ENCODE data around the gene ZSCAN12.
"Not testable (repeated sequence)": the region's sequence is repeated elsewhere in the genome, so short reads cannot be mapped to it uniquely, and the experiment has no call there.

The ZSCAN12 gene

DNA sequence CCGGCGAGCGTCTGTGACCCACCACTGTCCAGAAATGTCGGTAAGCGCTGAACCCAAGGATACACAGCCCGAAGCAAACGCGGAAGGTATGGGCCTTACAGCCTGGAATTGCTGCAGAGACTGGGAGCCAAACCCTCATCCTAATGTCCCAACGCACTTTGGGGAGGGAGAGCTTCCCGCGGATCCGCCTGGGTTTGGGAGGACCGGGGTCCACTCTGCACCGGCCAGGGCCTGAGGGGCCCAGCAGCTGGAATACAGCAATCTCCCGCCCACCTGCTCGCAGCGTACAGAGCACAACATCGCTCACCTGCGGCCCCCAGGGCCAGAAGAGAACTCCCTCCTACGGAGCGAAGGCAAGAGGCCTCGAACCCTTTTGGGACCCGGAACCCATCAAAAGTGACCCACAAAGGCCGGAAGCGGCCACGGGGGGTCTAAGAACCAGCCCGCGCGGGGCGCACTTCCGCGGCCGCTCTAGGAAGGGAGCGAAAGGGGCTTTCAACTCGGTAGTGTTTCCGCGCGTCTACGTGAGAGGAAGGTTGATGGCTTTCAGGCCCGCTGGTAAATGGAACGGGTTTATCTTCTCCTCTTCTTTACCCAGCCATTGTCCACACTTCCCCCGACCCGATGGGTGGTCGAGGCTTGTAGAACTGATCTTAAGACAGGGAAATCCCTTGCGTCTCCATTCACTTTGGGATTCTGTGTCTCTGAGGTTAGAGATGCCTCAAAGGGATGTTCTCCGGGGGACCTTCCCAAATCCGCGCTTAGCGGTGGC, at the start of gene ZSCAN12:
ZSCAN12 (minus strand) TSS at position 398 of the 772 bp plus-strand sequence. CDS start 1,342 bp downstream, outside the sequence.
- peak; percentile 86 for DNase-seq (ENCODE audit: low spot score)

DNA sequence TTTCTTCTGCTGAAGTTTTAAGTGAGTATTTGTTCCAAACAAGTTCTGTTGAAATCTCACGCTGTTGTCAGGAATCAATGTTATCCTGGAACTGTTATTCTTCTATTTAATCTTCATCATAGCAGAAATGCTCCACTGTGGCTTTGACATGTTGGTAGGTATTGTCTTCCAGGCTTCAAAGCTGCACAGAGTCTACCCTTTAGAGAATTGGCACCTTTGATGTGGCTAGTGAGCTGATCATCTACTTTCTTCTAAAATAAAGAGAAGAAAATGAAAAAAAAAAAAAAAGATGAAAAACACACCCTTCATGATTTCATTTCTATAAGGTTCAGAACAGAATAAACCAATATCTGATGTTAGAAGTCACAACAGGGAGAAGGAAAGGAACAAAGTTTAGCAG, 49.5 kb upstream of the ZSCAN12 start:
- no peak for DNase-seq (ENCODE audit: low spot score)

DNA sequence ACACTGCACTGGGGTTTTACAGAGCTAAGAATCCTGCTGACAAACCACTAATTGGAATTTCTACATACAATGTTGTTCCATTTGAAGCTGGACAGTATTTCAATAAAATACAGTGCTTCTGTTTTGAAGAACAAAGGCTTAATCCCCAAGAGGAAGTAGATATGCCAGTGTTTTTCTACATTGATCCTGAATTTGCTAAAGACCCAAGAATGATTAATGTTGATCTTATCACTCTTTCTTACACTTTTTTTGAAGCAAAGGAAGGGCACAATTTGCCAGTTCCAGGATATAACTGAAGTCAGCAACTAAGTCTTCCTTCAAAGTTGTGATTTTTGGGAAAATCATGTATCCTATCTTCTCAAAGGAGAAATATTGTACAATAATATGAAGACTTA, 48.0 kb upstream of the ZSCAN12 start:
- not testable (repeated sequence) for DNase-seq (ENCODE audit: low spot score)

DNA sequence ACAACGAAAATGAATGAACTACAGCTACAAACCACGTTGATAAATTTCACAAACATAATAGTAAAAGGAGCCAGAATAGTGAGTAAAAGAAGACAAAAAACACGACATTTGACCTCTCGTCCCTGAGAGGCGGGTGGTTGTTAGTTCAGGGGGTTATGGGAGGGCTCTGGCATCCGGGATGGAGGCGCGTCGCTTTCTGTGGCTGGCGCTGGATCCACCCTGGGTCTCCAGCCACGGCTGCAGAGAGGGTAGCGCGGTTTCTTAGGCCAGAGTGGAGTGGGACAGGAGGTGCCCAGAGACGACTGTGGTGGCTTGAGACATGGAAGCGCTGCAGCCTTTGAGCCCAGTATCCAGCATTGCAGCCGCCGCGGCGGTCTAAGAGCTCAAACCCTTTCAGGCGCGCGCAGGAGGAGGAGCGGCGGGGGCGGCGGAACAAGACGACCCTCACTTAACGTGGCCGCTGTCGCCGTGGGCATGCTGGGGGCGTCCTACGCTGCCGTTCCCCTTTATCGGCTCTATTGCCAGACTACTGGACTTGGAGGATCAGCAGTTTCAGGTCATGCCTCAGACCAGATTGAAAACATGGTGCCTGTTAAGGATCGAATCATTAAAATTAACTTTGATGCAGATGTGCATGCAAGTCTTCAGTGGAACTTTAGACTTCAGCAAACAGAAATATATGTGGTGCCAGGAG, 47.4 kb upstream of the ZSCAN12 start:
- DNase-seq (ENCODE audit: low spot score) = peak; percentile 11

DNA sequence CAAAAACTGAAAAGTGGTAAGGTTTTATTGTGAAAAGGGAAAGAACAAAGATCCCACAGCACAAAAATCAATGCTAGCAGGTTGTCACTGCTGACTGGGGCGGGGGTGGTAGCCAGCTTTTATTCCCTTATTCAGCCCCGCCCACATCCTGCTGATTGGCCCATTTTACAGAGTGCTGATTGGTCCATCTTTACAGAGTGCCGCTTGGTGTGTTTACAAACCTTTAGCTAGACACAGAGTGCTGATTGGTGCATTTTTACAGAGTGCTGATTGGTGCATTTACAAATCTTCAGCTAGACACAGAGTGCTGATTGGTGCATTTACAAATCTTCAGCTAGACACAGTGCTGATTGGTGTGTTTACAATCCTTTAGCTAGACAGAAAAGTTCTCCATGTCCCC, 45.2 kb upstream of the ZSCAN12 start:
- DNase-seq (ENCODE audit: low spot score) = not testable (repeated sequence)

DNA sequence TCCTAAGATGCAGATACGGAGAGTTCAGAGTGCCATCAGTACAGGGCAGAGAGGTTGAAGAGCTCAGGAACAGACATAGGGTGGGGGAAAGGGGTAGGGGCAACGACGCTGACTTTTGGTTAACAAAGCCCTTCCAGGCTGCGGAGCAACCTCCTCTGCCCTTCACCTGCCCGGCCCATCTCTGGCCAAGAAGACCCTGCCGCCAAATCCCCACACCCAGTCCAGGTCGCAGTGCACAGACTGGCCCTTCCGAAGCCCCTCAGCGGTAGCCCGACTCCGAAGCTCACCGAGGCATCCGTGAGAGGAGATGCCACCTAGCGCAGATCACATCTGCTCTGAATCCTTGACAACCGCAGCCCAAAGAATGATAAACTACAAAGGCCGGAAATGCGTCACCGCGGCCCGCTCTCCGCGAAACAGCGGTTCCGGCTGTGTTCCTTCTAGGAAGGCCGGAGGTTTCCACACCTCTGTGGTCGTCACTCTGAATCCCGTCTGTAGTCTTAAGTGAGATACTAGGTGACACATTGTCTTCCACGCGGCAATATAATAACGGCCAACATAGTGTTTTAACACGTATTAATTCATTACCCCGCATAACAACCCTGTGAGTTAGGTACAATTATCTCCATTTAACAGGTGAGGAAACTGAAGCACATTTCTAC, 43.7 kb upstream of the ZSCAN12 start, which contains the start of gene ZSCAN23:
ZSCAN23 (minus strand) TSS at position 380 of the 662 bp plus-strand sequence. CDS start 7,225 bp downstream, outside the sequence.
- DNase-seq (ENCODE audit: low spot score) = peak; percentile 75

DNA sequence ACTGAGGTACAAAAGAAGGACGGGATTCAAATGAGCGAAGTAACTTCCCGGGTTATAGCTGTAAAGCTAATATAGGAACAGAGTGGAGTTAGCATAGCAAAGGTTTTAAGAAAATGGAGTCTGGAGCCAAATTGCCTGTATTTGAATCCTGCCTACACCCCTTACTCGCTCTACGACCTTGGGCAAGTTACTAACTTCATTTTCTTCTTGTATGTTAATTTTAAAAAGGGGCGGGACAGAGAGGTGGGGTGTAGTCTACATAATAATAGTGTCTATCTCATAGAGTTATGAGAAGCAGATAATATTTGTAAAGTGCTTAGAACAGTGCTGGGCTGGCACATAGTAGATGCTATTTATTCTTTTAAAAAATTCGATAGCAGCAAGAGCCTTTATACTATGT, 43.0 kb upstream of the ZSCAN12 start:
- no peak for DNase-seq (ENCODE audit: low spot score)

DNA sequence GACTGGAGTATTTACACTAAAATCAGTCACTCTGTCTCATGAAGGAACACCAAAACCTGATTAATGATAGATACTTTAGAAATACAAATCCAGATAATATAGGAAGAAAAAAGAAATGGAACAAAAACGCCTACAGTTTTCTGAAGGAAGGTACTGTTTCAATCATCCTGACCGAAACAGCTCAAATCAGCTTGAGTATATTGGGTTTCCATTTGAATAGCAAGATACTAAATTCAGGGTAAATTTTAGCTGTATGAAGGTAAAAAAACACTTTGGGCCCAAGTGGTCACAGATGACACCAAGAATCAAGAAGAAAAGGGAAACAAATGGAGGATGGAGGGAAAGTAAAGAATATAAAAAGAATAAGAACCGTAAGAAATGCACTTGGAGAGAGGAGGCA, 36.9 kb upstream of the ZSCAN12 start:
- DNase-seq (ENCODE audit: low spot score) = no peak

DNA sequence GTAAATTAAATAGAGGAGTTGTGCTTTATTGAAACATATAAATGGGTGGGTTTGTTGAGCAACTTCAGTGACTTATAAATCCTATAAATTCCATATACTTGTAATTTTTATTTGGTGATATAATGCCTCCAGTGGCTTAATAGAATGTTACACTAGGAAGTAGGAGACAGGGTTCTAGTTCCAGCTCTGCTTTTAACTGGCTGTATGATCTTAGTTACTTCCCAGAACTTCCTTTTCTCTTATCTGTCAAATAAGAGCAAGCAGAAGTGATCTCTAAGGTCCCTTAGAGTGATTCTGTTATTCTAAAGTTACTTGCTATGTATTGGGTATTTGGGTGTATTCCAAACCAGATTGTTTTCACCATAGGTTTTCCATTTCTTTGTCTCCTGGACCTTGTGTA, 33.6 kb upstream of the ZSCAN12 start:
- no peak for DNase-seq (ENCODE audit: low spot score)

DNA sequence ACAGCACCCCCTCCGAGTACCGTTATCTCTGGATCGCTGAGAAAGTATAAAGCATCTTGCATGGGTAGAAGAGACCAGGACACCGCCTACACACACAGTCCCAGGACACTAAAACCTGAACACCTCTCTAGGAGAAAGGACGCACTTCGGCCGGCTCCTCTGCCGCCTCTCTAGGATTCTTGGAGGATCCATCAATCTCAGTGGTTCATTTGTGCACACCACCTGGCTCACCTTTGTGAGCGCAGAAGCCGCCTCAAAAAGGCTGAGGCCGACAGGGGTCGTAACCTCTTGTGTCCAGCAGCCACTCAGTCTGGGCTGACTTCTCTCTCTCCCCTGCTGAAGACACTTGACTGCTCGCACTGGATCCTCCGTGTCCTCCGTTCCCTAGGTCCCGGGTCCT, 30.2 kb upstream of the ZSCAN12 start:
- DNase-seq (ENCODE audit: low spot score) = no peak

DNA sequence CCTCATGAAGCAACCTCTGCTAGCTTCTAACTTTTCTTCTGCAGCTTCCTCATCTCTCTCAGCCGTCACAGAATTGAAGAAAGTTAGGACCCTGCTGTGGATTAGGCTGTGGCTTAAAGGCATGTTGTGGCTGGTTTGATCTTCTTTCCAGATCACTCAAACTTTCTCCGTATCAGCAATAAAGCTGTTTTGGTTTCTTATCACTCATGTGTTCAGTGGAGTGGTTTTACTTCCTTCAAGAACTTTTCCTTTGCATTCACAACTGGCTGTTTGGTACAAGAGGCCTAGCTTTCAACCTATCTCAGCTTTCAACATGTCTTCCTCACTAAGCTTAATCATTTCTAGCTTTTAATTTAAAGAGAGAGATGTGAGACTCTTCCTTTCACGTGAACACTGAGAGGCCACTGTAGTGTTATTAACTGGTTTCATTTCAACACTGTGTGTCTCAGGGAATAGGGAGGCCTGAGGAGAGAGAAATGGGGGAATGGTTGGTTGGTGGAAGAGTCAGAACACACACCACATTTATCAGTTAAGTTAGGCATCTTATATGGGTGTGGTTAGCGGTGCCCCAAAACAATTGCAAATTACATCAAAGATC, 26.5 kb upstream of the ZSCAN12 start:
- no peak for DNase-seq (ENCODE audit: low spot score)

DNA sequence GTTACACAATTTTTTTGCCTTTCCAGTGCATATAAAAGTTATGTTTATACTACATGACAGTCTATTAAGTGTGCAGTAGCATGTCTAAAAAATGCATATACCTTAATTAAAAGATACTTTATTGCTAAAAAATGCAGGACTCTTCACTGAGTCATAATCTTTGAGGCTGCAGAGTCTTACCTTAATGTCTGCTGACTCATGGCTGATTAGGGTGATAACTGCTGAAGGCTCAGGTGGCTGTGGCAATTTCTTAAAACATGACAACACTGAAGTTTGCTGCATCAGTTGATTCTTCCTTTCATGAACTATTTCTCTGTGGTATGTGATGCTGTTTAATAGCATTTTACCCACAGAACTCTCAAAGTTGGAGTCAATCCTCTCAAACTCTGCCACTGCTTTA, 24.6 kb upstream of the ZSCAN12 start:
- no peak for DNase-seq (ENCODE audit: low spot score)

DNA sequence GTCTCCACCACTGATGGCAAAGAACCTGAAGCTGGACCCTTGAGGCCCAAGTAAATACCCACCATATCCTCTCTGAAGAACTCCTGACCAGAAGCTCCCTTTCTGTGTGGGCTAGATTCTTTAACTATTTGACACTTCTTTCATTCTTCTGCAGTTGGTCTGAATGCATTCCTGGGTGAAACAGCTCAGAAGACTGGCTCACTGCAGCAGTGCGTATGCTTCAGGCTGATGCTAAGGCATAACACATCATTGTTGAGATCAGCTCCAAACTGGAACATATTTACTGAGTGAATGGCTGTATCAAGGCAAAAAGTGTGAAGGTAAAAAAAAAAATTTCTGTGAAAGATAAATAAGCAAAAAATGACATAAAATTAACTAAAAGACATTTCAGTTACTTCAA, 24.0 kb upstream of the ZSCAN12 start:
- no peak for DNase-seq (ENCODE audit: low spot score)

DNA sequence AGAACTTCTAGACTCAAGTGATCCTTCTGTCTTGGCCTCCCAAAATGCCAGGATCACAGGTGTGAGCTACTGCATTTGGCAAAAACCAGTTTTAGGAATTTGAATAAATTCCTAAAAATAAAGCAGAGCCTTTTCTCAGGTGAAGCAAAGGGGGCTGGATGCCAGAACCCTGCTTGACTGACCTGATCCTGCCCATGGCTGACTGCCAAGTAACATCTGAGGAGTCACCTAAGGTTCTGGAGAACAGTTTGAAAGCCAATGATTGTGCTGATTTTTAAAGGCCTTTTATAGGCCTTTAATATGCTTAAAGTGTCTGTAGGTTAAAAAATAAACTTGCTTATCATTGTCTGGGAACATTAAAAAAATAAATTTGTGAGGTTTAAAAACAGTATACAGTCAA, 14.1 kb upstream of the ZSCAN12 start:
- no peak for DNase-seq (ENCODE audit: low spot score)

DNA sequence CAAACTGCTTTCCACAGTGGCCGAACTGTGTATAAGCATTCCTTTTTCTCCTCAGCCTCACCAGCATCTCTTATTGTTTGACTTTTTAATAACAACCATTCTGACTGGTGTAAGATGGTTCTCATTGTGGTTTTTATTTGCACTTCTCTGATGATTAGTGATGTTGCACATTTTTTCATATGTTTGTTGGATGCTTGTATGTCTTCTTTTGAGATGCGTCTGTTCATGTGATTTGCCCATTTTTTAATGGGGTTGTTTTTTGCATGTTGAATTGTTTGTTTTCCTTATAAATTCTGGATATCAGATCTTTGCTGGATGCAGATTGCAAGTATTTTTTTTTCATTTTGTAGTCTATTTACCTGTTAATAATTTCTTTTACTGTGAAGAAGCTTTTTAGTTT, 11.2 kb upstream of the ZSCAN12 start:
- no peak for DNase-seq (ENCODE audit: low spot score)

DNA sequence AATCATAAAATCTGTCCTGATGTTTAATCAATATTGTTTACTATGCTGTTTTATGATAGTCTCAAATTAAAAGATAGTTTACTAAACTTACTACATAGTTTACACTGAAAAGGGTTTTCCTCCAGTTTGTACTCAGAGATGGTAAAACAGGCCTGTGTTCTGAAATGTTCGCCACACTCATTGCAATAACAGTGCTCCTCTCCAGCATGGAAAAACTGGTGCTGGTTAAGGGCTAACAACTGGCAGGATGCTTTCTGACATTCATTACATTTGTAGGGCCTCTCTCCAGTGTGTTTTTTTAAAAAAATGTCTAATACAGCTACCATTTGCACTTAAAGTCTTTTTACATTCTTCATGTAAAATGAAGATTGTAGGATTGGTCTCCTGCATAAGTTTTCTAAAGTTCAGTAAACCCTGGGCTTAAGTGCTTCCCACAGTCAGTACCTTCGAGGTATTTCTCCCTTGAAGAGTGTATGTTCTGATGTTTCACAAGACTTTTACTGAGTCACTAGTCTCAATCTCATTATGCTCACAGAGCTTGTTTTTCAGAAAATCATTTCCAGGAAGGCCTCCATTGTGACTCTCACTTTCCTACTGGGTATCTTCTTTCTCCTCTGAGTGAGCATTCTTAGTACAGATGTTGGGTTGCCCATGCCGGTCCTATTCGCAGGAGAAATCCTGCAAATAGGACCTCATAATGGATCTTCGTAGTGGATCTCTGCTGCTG, 8.7 kb upstream of the ZSCAN12 start:
- DNase-seq (ENCODE audit: low spot score) = no peak

DNA sequence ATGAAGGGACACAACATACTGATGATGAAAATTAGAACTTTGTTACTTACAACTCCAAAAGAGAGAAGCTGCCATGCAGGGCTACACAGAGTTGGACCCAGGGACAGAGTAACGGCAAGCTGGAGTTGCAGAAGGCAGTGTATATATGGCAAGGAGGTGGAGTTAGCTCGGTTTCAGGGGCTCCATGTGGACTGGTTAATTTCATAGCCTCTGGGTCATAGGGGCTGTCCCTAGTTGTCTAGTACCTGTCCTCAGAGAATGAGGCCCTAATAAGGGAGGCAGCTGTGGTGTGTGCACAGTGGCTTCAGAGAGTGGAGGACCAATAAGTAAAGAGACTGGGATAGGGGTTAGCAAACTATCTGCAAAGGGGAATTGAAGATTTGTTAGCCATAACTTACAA, 7.9 kb upstream of the ZSCAN12 start:
- no peak for DNase-seq (ENCODE audit: low spot score)

DNA sequence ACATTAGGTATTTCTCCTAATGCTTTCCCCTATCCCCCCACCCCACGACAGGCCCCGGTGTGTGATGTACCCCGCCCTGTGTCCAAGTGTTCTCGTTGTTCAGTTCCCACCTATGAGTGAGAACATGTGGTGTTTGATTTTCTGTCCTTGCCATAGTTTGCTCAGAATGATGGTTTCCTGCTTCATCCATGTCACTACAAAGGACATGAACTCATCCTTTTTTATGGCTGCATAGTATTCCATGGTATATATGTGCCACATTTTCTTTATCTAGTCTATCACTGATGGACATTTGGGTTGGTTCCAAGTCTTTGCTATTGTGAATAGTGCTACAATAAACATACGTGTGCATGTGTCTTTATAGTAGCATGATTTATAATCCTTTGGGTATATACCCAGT, 4.4 kb upstream of the ZSCAN12 start:
- DNase-seq (ENCODE audit: low spot score) = not testable (repeated sequence)

DNA sequence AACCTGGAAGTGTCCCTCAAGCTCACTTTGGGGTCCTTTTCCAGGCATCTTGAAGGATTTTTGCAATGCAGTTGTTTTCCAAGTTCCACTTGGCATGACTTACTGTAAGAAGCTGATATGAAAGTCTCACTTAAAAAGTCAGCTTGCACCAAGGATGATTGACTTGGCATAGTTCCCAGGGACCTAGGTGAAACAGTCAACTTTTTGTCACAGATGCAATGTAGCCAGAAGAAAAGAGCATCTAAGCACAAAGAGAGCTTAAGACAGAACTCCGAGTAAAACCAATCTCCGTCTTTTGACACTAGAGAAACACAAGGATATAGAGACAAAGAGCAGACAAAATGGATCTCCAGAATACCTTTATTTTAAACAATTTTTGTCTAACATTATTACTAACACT, 2.6 kb upstream of the ZSCAN12 start:
- no peak for DNase-seq (ENCODE audit: low spot score)

DNA sequence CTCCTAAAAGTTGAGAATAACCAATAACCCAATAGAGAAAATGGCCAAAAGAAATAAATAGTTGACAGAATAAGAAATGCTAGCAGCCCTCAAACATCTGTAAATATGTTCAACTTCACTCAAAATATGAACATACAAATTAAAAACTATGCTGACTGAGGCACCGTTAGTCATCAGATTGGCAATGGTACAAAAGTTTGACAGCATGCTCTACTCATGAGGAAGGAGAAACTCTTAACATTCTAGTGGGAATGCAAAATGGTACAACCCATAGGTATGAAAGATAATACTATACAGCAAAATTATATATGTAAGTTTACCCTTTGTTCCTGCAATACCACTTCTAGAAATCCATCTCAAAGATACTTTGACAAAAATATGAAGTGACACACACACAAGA, 1.6 kb upstream of the ZSCAN12 start:
- no peak for DNase-seq (ENCODE audit: low spot score)

DNA sequence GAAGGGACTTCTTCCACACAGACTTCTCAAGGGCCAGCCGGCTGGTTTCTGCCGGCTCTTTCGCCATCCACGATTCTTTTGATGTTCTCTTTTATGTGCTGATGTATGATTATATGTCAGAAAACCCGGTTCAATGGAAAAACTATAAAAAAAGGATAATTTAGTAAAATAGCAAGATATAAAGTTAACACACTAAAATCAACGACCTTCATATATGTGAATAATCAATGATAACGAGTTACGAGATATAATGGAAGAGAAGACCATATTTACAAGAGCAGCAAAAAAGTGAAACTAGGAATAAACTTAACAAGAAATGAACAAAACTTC, 540 bp upstream of the ZSCAN12 start:
- no peak for DNase-seq (ENCODE audit: low spot score)

DNA sequence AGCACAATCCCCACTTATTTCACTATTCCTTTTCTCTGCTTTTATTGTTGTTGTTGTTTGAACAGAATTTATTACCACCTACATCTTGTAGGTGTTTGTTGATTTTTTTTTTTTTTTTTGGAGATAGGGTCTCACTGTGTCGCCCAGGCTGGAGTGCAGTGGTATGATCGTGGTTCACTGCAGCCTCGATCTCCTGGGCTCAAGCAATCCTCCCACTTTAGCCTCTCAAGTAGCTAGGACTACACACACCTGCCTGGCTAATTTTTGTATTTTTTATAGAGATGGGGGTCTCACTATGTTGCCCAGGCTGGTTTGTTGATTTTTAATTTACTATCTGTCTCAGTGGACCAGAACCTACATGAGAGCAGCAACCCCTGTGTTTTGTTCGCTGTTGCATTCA, 3.6 kb downstream of the ZSCAN12 start:
- DNase-seq (ENCODE audit: low spot score) = no peak

All from Ammon's horn (tissue), 1 donor.